GM23338 (cell line): ENCODE data around the gene RENBP. TPM values are rescaled to one million over a fixed set of nuclear protein-coding genes. Genes with fewer than 3 reads are reported as not detected.

Source experiments
- ATAC-seq: fragments of 200-7000 bp; cut with Tn5 transposase; 3 replicates; pipeline ENCODE4 v1.9.1; 2020
- DNase-seq: peaks from one replicate; pipeline ENCODE4 v3.0.0-alpha.2; 2015; ENCODE audit warnings: low spot score
- H2AFZ ChIP-seq: fragments of 200-600 bp; sonication (generic); 2 replicates; pipeline ENCODE4 v1.8.0; 2016; ENCODE audit warnings: antibody characterized with exemption, mild to moderate bottlenecking, moderate library complexity
- H3F3A ChIP-seq: fragments of 200-600 bp; sonication (generic); replicated peaks from 2 replicates; pipeline ENCODE4 v1.8.0; 2017; ENCODE audit warnings: antibody characterized with exemption, mixed run types, low read depth
- H3K27ac ChIP-seq: fragments of 200-600 bp; sonication (generic); 2 replicates; pipeline ENCODE4 v1.6.1; 2016; ENCODE audit warnings: low read depth
- H3K27me3 ChIP-seq: fragments of 200-600 bp; sonication (generic); 2 replicates; pipeline ENCODE4 v1.8.0; 2016; ENCODE audit warnings: mild to moderate bottlenecking, mixed run types, moderate library complexity; ENCODE audit not compliant: insufficient read depth
- H3K36me3 ChIP-seq: fragments of 200-600 bp; sonication (generic); 2 replicates; pipeline ENCODE4 v1.8.0; 2016; ENCODE audit warnings: mild to moderate bottlenecking; ENCODE audit not compliant: insufficient read depth
- H3K4me1 ChIP-seq: fragments of 200-600 bp; sonication (generic); 2 replicates; pipeline ENCODE4 v1.8.0; 2016; ENCODE audit warnings: mild to moderate bottlenecking, moderate library complexity; ENCODE audit not compliant: insufficient read depth
- H3K4me2 ChIP-seq: fragments of 200-600 bp; sonication (generic); 2 replicates; pipeline ENCODE4 v1.7.1; 2017; ENCODE audit warnings: mixed run types
- H3K4me3 ChIP-seq: fragments of 200-600 bp; sonication (generic); 2 replicates; pipeline ENCODE4 v1.6.1; 2016; ENCODE audit warnings: mixed run types
- H3K79me2 ChIP-seq: fragments of 200-600 bp; sonication (generic); replicated peaks from 2 replicates; pipeline ENCODE4 v1.8.0; 2017; ENCODE audit warnings: mild to moderate bottlenecking; ENCODE audit not compliant: insufficient read depth
- H3K9me2 ChIP-seq: fragments of 200-600 bp; sonication (generic); 2 replicates; pipeline ENCODE4 v1.8.0; 2017; ENCODE audit not compliant: insufficient read depth
- H4K20me1 ChIP-seq: fragments of 200-600 bp; sonication (generic); replicated peaks from 2 replicates; pipeline ENCODE4 v1.8.0; 2017; ENCODE audit warnings: mild to moderate bottlenecking; ENCODE audit not compliant: insufficient read depth
- H3K27ac Mint-ChIP-seq: 2 replicates; pipeline ENCODE4 v1.8.0; 2020; ENCODE audit warnings: inconsistent platforms, mild to moderate bottlenecking, moderate library complexity, mixed read lengths
- H3K27me3 Mint-ChIP-seq: 3 replicates; pipeline ENCODE4 v1.8.0; 2022; ENCODE audit warnings: low read depth, mild to moderate bottlenecking, moderate library complexity, mixed read lengths, inconsistent platforms; ENCODE audit not compliant: insufficient read depth, poor library complexity
- H3K36me3 Mint-ChIP-seq: 3 replicates; pipeline ENCODE4 v1.8.0; 2021; ENCODE audit warnings: low read depth, mild to moderate bottlenecking, inconsistent platforms, moderate library complexity, mixed read lengths
- H3K4me1 Mint-ChIP-seq: 3 replicates; pipeline ENCODE4 v1.8.0; 2020; ENCODE audit warnings: mild to moderate bottlenecking, inconsistent platforms, mixed read lengths
- H3K4me3 Mint-ChIP-seq: 3 replicates; pipeline ENCODE4 v1.8.0; 2021; ENCODE audit warnings: moderate library complexity, mild to moderate bottlenecking, inconsistent platforms, mixed read lengths
- H3K9me3 Mint-ChIP-seq: 3 replicates; pipeline ENCODE4 v1.8.0; 2020; ENCODE audit warnings: moderate library complexity, mild to moderate bottlenecking, inconsistent platforms, mixed read lengths
- CREB1 ChIP-seq: fragments of 250-450 bp; sonication (Bioruptor Pico); IDR thresholded peaks from 2 replicates; pipeline ENCODE4 v1.5.0; 2020; ENCODE audit warnings: low read depth, mild to moderate bottlenecking, moderate library complexity
- CTCF ChIP-seq, 2 experiments: fragments of 200-600 bp in 1 of 2; sonication (generic) in 1 of 2; conservative IDR thresholded peaks; 2 replicates each; pipeline versions ENCODE4 v1.5.1 to v1.6.1; 2016 to 2017; ENCODE audit warnings: antibody characterized with exemption in 2 of 2, low read depth in 2 of 2, mild to moderate bottlenecking in 2 of 2, moderate library complexity in 1 of 2
- ETS1 ChIP-seq: IDR thresholded peaks from 2 replicates; pipeline ENCODE4 v1.6.1; 2016; ENCODE audit warnings: antibody characterized with exemption
- EZH2phosphoT487 ChIP-seq: fragments of 200-600 bp; sonication (generic); IDR thresholded peaks from one replicate; pipeline ENCODE4 v1.8.1; 2018; ENCODE audit warnings: antibody characterized with exemption; ENCODE audit not compliant: unreplicated experiment
- JUNB ChIP-seq: IDR thresholded peaks from one replicate; pipeline ENCODE4 v1.6.1; 2016; ENCODE audit warnings: antibody characterized with exemption; ENCODE audit not compliant: unreplicated experiment
- NANOG ChIP-seq: IDR thresholded peaks from 2 replicates; pipeline ENCODE4 v1.6.1; 2016; ENCODE audit warnings: antibody characterized with exemption, borderline replicate concordance
- POLR2AphosphoS5 ChIP-seq: IDR thresholded peaks from 2 replicates; pipeline ENCODE4 v1.6.1; 2016; ENCODE audit warnings: antibody characterized with exemption, low read depth
- REST ChIP-seq: IDR thresholded peaks from one replicate; pipeline ENCODE4 v1.6.1; 2018; ENCODE audit warnings: antibody characterized with exemption; ENCODE audit not compliant: unreplicated experiment
- STAT1 ChIP-seq: IDR thresholded peaks from one replicate; pipeline ENCODE4 v1.6.1; 2016; ENCODE audit warnings: antibody characterized with exemption; ENCODE audit not compliant: unreplicated experiment
- ZNF114 ChIP-seq: fragments of 250-450 bp; sonication (Bioruptor Pico); IDR thresholded peaks from 2 replicates; pipeline ENCODE4 v1.5.0; 2020; ENCODE audit warnings: mild to moderate bottlenecking, moderate library complexity
- ZNF331 ChIP-seq: fragments of 250-450 bp; sonication (Bioruptor Pico); IDR thresholded peaks from 2 replicates; pipeline ENCODE4 v1.5.0; 2020; ENCODE audit warnings: low read depth, mild to moderate bottlenecking, moderate library complexity
- polyA plus RNA-seq: library from polyadenylated mRNA; unstranded; fragments of >200 nt; fragmentation: Nextera tagmentation; extraction: Ambion mirVana; gene quantifications from 2 replicates; pipeline ENCODE4 v1.2.1, GENCODE V29; 2016
- total RNA-seq: library from RNA; depleted of rRNA; stranded (reverse); fragments of >200 nt; shearing (Covaris generic); gene quantifications from 2 replicates; pipeline ENCODE4 v1.2.3, GENCODE V29; 2014

The RENBP gene
- total and polyA plus RNA-seq, 2 experiments from 2014 or later: 2.0 to 10.3 TPM

GRCh38 chrX:153900831-153901752, 43.4 kb downstream of the RENBP start (continued):
- TF ChIP-seq REST (no peak), ZNF331 (CRISPR knock-in tag) (no peak), JUNB (no peak), ETS1 (no peak)

GRCh38 chrX:153897899-153898298, 46.5 kb downstream of the RENBP start:
- Histone ChIP-seq H2AFZ (no peak overlapping the region), H3F3A (no peaks in the 10 kb centered on the region), H3K36me3 (no peaks in the 10 kb centered on the region), H3K4me2 (no peak overlapping the region), H3K4me1 (peaks cover 5% of the 10 kb centered on the region; the same call in 1 of the 2 replicates), H3K27me3 (no peaks in the 10 kb centered on the region), H3K79me2 (no peaks in the 10 kb centered on the region), H3K4me3 (no peak overlapping the region), H3K9me2 (no peaks in the 10 kb centered on the region), H4K20me1 (no peaks in the 10 kb centered on the region), H3K27ac (no peak overlapping the region)
- no peak overlapping the region for H3K27ac Mint-ChIP-seq
- H3K27me3 Mint-ChIP-seq: peaks cover 8% of the 10 kb centered on the region
- H3K9me3 Mint-ChIP-seq: no peaks in the 10 kb centered on the region; the same call in 2 of the 3 replicates
- H3K36me3 Mint-ChIP-seq: no peaks in the 10 kb centered on the region
- H3K4me3 Mint-ChIP-seq: no peak overlapping the region
- no peak for TF ChIP-seq NANOG
- no peak for TF ChIP-seq CREB1 (CRISPR knock-in tag)
- peaks cover 15% of the 10 kb centered on the region for H3K4me1 Mint-ChIP-seq
- DNase-seq: no peak
- no peak for ATAC-seq

- H3F3A ChIP-seq: no peaks in the 10 kb centered on the region
- no peaks in the 10 kb centered on the region for H4K20me1 ChIP-seq
- no peaks in the 10 kb centered on the region for H3K79me2 ChIP-seq
- Mint-ChIP-seq H3K4me1 (peaks cover 16% of the 10 kb centered on the region), H3K4me3 (no peak overlapping the region), H3K27me3 (peaks cover 6% of the 10 kb centered on the region), H3K36me3 (no peaks in the 10 kb centered on the region; the same call in 2 of the 3 replicates), H3K27ac (no peak overlapping the region), H3K9me3 (no peaks in the 10 kb centered on the region; the same call in 2 of the 3 replicates)
- H3K4me2 ChIP-seq: no peak overlapping the region
- H3K27ac ChIP-seq: no peak overlapping the region
- H3K27me3 ChIP-seq: no peaks in the 10 kb centered on the region; the same call in 1 of the 2 replicates
- no peaks in the 10 kb centered on the region for H3K9me2 ChIP-seq
- DNase-seq: no peak
- H2AFZ ChIP-seq: no peak overlapping the region
- peaks cover 7% of the 10 kb centered on the region; the same call in 1 of the 2 replicates for H3K4me1 ChIP-seq
- ATAC-seq: no peak
- H3K36me3 ChIP-seq: no peaks in the 10 kb centered on the region
- H3K4me3 ChIP-seq: no peak overlapping the region
- no peak for TF ChIP-seq POLR2AphosphoS5
- no peak for TF ChIP-seq STAT1
- TF ChIP-seq JUNB: no peak
- TF ChIP-seq CTCF (conservative IDR thresholded peaks at IDR 0.05; ENCODE audit: low read depth in 2 of 2): no peak
- TF ChIP-seq EZH2phosphoT487: no peak
- TF ChIP-seq CREB1 (CRISPR knock-in tag): no peak
- TF ChIP-seq ZNF114 (CRISPR knock-in tag): no peak
- no peak for TF ChIP-seq NANOG
These were observed 55.3 kb downstream of the RENBP start for GRCh38 chrX:153889123-153889522.
